Pancreas (tissue), 10 donors: ENCODE measurements around the gene FRMPD2. TPM values are rescaled to one million over a fixed set of nuclear protein-coding genes. Genes with fewer than 3 reads are reported as not detected.

Experiments used
- ATAC-seq, 4 donors: fragments of 200-7000 bp; cut with Tn5 transposase; one replicate each; pipeline versions ENCODE4 v1.8.0 to v1.9.1; 2020; ENCODE audit warnings: mild to moderate bottlenecking in 4 of 4, moderate library complexity in 4 of 4
- DNase-seq, 6 donors: peaks; one replicate each; pipeline ENCODE4 v3.0.0-alpha.2; 2020
- FAIRE-seq: peaks from 2 replicates; lab custom pipeline; 2012; peaks lifted over from hg19 to GRCh38; lab: Jason Lieb, UNC
- H3K27ac ChIP-seq, 4 donors: fragments of 200-600 bp; sonication (generic); 1 replicate in 3 of 4; 2 replicates in 1 of 4; pipeline versions ENCODE4 v1.5.0 to v1.8.0; 2020
- H3K27me3 ChIP-seq, 4 donors: fragments of 200-600 bp; one replicate each; pipeline ENCODE4 v1.8.0; 2021
- H3K36me3 ChIP-seq, 3 donors: fragments of 200-600 bp; sonication (generic) in 1 of 3; one replicate each; pipeline versions ENCODE4 v1.5.0 to v1.8.0; 2020 to 2021
- H3K4me1 ChIP-seq, 3 donors: fragments of 200-600 bp; one replicate each; pipeline ENCODE4 v1.8.0; 2021
- H3K4me3 ChIP-seq, 4 donors: fragments of 200-600 bp; sonication (generic) in 2 of 4; one replicate each; pipeline versions ENCODE4 v1.5.0 to v1.8.0; 2020 to 2021
- H3K9me3 ChIP-seq, 4 donors: fragments of 200-600 bp; one replicate each; pipeline ENCODE4 v1.8.0; 2021
- CTCF ChIP-seq, 4 donors: fragments of 200-600 bp; sonication (generic) in 3 of 4; IDR thresholded peaks; one replicate each; pipeline versions ENCODE4 v1.5.0 to v1.8.0; 2021; ENCODE audit warnings: antibody characterized with exemption in 4 of 4
- WGBS, 2 donors: extraction: QIAGEN DNeasy Blood & Tissue Kit; methylation state at CpG; one replicate each; pipeline ENCODE4 v1.1.7; 2013; 5-methylcytosine and 5-hydroxymethylcytosine counted together
- intact Hi-C, 3 donors: fragments of 100-400 bp; cut with DNase I; formaldehyde crosslinking; loops; one replicate each; pipeline versions ENCODE4 v1.11.1 to v1.14.2; 2022
- polyA plus RNA-seq, 2 donors: library from polyadenylated mRNA; stranded (reverse); fragments of 200-250 nt; gene quantifications; one replicate each; pipeline ENCODE4 v1.2.3, GENCODE V29; 2013
- total RNA-seq, 6 donors: library from RNA; stranded (reverse); fragmentation: NEBNext Ultra II Directional in 4 of 6; extraction: Animal tissue kit (Norgen Biotek cat#: 25700) in 4 of 6; gene quantifications; one replicate each; pipeline versions ENCODE4 v1.2.1 to v1.2.4, GENCODE V29; 2021 to 2023
- donor health status: healthy with polysubstance abuse.
- donor health status: DM: no; HTN: no; CAD: no; lungs with moderate emphysema.
- donor health status: DM: no; HTN: no; CAD: no.
- donor health status: control.
- donor health status: control.
- donor health status: Bipolar disorder and iron deficiency.
- donor health status: DM: yes; HTN: yes; CAD: no.
- donor health status: DM: no; HTN: no; CAD: no.
- donor health status: DM: no; HTN: no; CAD: no.
- donor health status: DM: yes; HTN: yes; CAD: no.

FRMPD2 gene
- total and polyA plus RNA-seq, 8 donors, result 0.08 to 0.47 (median 0.24) TPM

GRCh38 chr10:48305905-48306264 lies 31.4 kb upstream of the FRMPD2 start:
- Histone ChIP-seq H3K27ac (peak overlapping the region; percentile 89 to 96 (median 95)), H3K9me3 (no peaks in the 10 kb centered on the region), H3K4me1 (peaks cover 5 to 13% (median 11%) of the 10 kb centered on the region in 3 donors), H3K27me3 (no peaks in the 10 kb centered on the region), H3K36me3 (no peaks in the 10 kb centered on the region), H3K4me3 (peak overlapping the region; percentile 22 to 95 (median 92))
- no peak for TF ChIP-seq CTCF (IDR thresholded peaks at IDR 0.05)
- intact Hi-C loops, result no loop called here
- no peak for FAIRE-seq
- no peak for DNase-seq
- no peak for ATAC-seq
- 57 to 58% methylated on average over 9 of the region's 9 CpGs for WGBS, 2 donors

- H3K27me3 ChIP-seq, result no peaks in the 10 kb centered on the region
- no peak for ATAC-seq
- FAIRE-seq, result no peak
- peaks cover 4 to 5% (median 5%) of the 10 kb centered on the region in 3 donors for H3K4me1 ChIP-seq
- no peak overlapping the region for H3K4me3 ChIP-seq
- no peak overlapping the region for H3K27ac ChIP-seq
- no peaks in the 10 kb centered on the region for H3K9me3 ChIP-seq
- WGBS, 2 donors, result 87 to 90% methylated on average over 8 of the region's 8 CpGs
- intact Hi-C loops, result no loop called here
- no peaks in the 10 kb centered on the region for H3K36me3 ChIP-seq
- TF ChIP-seq CTCF (IDR thresholded peaks at IDR 0.05), result no peak
- no peak for DNase-seq
These were observed 28.3 kb upstream of the FRMPD2 start for GRCh38 chr10:48302515-48303476.

- no peaks in the 10 kb centered on the region for H3K4me1 ChIP-seq
- H3K9me3 ChIP-seq, result no peaks in the 10 kb centered on the region
- H3K4me3 ChIP-seq, result no peak overlapping the region
- no peaks in the 10 kb centered on the region for H3K36me3 ChIP-seq
- ATAC-seq (no peak), DNase-seq (no peak), FAIRE-seq (no peak)
- H3K27me3 ChIP-seq, result no peaks in the 10 kb centered on the region
- 86 to 89% methylated on average over 2 of the region's 2 CpGs for WGBS, 2 donors
- intact Hi-C loops, result no loop called here
- H3K27ac ChIP-seq, result no peak overlapping the region
- TF ChIP-seq CTCF (IDR thresholded peaks at IDR 0.05), result no peak
These were observed 26.1 kb upstream of the FRMPD2 start for GRCh38 chr10:48300556-48300955.

- 78 to 83% methylated on average over 1 of the region's 1 CpG for WGBS, 2 donors
- DNase-seq, result no peak
- intact Hi-C loops, result no loop called here
- Histone ChIP-seq H3K27me3 (no peaks in the 10 kb centered on the region), H3K9me3 (no peaks in the 10 kb centered on the region), H3K4me3 (no peak overlapping the region), H3K36me3 (no peaks in the 10 kb centered on the region), H3K4me1 (no peaks in the 10 kb centered on the region), H3K27ac (no peak overlapping the region)
- TF ChIP-seq CTCF (IDR thresholded peaks at IDR 0.05), result no peak
- ATAC-seq, result no peak
- no peak for FAIRE-seq
These were observed 25.2 kb upstream of the FRMPD2 start for GRCh38 chr10:48299692-48300091.

- intact Hi-C loops, result no loop called here
- Histone ChIP-seq H3K4me1 (no peaks in the 10 kb centered on the region), H3K36me3 (no peaks in the 10 kb centered on the region), H3K27me3 (no peaks in the 10 kb centered on the region), H3K9me3 (no peaks in the 10 kb centered on the region), H3K27ac (no peak overlapping the region), H3K4me3 (no peak overlapping the region)
- ATAC-seq (no peak), DNase-seq (no peak), FAIRE-seq (no peak)
- no peak for TF ChIP-seq CTCF (IDR thresholded peaks at IDR 0.05)
- WGBS, 2 donors, result 77 to 79% methylated on average over 7 of the region's 7 CpGs
These were observed 24.6 kb upstream of the FRMPD2 start for GRCh38 chr10:48299066-48299465.
